ENCODE results near the gene GDF9.

GDF9 gene

GRCh38 chr5:132816083-132816482, 50.2 kb downstream of the GDF9 start:
- DNase-seq = no peak

- no peak for DNase-seq
Measured at GRCh38 chr5:132815454-132815853, 50.8 kb downstream of the GDF9 start.

GRCh38 chr5:132814503-132815294, 51.6 kb downstream of the GDF9 start:
- no peak for DNase-seq

- peak in 1 of 2 donors; percentile 31 for DNase-seq
Measured at GRCh38 chr5:132813599-132814502, 52.4 kb downstream of the GDF9 start.

- no peak for DNase-seq
Measured at GRCh38 chr5:132812781-132813598, 53.3 kb downstream of the GDF9 start, which contains the start of gene SOWAHA. SOWAHA (plus strand) TSS chr5:132813302; CDS start chr5:132813622, 320 bp downstream.

- DNase-seq = no peak
Measured at GRCh38 chr5:132812123-132812765, 54.0 kb downstream of the GDF9 start.
